Medulla oblongata (tissue), 1 donor: Measurements from ENCODE around the gene CD200.

ENCODE experiments used
- DNase-seq: peaks from one replicate; pipeline ENCODE4 v3.0.0-alpha.2; 2015; ENCODE audit errors: extremely low spot score

Gene CD200

DNA sequence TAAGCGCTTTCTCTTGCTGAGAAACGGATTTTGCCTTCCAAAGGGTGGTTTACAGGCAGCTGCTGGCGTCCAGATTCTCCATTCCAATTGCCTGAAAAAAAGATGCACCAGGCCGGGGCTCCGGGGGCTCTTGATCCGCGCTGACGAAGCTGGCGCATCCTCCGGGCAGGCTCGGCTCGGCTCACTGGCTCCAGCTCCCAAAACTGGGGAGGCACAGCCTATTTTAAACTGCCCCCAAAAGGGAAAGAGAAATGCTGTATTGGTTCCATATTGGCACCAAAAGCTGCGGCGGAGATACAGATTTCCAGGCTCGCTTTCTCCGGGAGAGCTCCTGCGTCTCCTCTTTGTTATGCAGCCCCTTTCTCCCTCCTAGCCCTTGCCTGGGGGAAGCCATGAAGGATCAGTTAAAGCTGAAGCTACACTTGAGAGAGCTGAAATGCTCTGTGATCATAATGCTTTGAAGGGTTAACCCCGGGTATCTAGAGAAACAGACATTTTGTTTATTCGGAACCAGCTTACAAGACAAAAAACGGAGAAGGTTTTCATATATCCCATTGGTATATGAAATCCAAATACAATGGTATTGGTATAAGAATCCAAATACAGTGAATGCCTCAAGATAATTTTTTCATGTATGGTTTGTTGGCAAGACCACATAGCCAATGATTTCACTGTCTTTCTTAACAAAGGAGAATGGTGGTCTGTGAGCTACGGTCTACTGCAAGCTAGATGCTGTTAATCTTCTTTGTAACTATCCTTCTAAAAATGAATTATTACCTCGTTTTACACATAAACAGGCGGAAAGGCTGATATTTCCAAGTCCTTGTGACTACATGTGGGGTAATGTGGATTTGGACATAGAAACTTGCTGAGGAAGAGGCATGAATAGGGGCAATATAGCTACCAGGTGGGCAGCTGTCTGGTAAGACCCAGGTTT is 693 bp downstream of the CD200 start:
- peak; percentile 71 for DNase-seq

DNA sequence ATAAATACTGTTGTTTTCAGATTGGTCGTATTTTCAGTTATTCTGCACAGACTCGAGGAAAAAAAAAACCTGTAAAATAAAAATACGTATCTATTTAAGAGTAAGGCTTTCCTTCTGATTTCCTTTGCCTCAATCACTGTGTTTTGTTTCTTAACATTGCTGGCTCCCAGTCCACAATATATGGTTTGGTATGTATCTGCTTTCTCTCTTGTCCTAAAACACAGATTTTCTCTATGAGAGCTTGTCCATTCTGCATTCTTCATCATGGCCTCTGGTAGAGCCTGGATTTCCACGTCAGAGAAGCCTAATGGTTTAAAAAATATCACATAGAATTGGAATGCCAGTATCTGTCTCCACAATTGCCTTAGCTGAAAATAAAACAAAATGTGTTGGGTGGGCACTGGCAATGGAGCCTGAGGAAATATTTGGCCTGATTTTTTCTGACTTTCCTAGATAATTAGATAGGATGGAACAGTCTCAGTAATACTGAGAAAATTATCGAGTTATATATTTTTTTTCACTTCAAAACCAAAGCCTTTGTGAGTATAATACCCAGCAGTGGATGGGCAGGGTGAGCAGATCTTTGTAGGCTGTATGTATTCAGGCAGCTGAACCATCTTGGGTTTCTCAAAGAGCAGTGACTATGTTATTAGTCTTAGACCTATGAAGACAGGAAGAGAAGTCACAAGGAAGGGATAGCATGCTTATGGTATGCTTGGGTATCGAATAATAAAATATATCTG is 1.9 kb downstream of the CD200 start:
- no peak for DNase-seq

DNA sequence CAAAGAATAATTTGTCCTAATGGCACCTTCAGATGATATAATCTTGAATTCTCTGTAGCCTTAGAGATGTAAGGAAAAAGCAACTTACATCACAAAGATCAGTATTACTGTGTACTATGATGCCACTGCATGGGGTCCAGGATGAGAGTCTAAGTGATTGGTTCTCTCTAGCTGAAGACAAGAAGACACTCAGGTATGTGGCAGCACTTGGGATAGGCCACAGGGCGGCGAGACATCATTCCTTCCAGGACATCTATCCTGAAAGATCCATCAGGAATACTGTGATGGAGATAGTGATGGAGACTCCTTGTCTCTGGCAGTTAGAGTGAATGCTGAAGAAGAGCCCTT is 2.5 kb downstream of the CD200 start:
- no peak for DNase-seq

DNA sequence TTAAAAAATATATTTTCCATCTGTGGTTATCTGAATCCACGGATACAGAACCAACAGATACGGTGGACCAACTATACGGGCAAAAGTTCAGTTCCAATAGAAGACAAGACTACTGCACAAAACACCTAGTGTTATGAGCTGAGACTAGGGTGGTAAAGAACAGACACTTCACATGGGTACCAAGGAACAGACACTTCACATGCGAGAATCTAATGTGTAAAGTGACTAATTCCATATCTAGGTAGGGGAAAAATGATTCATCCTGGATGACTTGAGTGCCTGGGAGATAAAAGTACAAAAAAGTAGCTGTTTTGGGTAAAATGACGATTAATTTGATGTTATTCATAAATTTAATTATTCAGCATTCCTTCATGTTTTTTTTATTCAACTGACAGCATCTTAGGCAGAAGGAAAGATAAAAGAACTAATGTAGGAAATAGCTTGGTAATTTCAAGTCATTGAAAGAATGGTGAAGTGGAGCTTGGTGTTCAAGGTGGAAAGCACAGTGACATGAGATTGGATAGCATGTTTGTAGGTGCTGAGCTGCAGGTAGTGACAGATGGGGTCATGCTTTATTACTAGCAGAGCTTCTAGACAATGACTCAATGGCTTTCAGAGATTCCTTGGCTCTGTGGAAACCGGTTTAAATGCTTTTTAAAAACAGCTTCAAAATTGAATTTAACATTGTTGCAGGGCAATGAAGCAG is 5.2 kb downstream of the CD200 start:
- DNase-seq = no peak

DNA sequence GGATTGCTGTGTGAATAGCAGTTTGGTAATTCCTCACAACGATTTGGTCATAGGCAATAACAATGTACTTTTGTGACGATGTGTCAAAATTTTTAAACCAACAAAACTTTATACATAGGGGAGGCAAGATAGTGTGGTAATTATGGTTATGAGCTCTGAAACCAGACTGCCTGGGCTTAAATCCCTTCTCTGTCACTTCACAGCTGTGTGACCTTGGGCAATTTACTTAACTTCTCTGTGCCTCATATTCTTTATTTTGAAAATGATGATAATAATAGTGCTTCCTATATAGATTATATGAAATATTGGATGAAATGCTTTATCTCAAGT is 5.7 kb downstream of the CD200 start:
- no peak for DNase-seq

DNA sequence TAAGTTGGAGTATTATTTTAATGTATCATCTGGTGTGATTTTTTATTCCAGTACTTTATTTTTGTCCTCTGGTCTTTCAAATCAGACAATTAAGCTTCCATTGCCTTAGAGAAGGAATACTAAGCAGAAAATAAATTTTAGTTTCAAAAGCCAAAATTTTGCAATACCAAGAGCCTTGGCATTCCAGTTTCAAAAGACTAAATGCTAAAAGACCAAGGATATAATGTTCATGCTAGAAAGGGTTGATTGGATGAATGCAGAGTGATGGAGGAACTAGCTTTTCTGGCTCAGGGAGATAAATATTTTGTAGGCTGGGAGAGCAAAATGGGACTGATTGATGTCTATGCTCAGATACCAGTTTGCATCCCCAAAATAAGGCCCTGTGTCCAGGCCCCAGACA is 6.2 kb downstream of the CD200 start:
- DNase-seq = no peak

DNA sequence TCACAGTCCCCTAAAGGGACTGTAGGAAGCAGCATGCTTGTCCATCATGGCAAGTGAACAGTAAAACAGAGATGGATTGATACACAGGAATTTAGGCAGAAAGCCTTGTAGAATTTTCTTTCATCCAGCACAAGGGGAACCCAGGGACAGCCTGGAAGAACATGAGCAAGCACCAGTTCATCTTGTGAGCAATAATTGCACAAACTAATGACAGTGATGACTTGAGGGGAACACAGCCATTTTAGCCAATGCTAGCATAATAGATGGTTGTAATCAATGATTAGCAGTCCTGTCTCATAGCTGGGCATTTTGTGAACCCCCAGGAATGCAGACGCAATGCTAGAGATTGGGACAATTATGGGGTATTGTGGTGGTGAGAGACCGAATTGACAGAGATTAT is 6.7 kb downstream of the CD200 start:
- no peak for DNase-seq

DNA sequence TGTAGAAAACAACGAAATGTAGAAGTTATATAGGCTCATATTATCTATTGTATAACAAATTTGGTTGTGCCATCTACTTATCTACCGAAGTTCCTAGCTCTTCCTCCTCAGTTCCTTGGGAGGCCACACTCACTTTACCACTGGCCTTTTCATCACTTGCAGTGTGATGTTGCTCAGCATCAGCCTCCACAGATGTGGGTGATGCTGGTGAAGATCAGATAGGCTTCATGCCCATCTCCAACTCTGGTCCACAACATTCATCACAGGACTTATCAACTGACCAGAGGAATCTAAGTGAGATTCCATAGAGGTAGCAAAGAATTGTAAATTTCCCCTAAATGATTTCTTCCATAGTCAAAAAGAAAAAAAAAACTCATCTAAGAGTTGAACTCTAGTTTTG is 8.4 kb downstream of the CD200 start:
- DNase-seq = no peak

DNA sequence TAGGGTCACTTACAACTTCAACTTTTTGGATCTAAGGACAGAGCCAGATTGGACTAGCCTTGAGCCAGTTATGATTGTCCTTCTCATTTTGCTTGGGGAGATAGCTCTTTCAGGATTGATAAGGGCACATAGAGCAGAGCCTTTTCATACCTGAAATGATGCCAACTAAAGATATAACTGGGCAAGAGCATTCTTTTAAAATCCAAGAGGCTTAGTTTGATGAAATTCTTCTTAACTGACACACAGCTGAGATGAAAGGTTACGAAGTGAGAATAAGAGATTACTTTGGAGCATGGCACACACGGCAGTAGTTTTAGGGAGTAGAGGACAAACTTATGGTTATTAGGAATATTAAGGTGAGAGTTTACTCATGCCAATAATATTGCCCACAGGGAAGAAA is 12.7 kb downstream of the CD200 start:
- no peak for DNase-seq

DNA sequence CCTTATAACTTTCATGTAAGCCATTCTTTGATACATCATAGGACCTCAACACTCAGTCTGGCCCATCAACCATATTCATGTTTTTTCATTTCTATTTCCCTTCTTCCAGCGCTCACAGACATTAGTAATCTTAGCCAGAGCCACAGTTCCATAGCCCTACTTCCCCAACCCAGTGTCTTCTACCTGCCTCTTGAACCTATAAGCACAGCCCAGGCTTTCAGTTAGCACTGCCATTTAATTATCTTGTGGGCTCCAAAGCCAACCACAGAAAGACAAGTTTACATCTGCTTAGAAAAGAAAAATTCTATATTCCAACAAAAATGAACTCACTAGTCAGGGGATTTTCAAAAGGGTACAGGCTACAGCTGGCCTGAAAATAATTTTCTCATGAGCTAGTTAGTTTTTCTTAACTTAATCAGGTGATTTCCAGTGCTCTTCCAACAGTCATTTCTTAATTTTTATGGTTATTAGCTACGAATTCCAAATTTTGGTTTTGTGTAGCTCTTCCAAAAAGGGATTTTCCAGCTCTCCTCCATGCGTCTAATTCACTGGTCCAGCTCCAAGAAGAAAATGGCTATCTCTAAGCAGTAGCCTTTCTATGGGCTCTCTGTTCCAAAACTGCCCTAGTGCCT is 13.7 kb downstream of the CD200 start:
- DNase-seq = no peak

DNA sequence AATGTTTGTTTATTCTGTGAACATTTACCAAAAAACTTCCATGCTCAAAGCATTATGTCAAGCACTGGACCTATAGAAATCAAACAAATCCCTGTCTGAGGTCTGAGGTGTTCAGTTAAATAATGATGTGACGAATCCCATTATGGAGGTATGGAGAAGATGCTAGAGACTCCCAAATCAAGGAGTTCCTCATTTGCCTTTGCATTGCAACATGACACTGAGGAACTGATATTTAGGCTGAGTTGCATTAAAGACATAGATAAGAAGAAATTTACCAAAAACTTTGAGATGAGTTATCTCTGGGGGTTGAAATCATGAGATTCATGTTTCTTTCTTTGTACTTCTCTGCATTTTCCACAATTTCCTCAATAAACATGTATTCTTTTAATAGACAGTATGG is 16.0 kb downstream of the CD200 start:
- no peak for DNase-seq

DNA sequence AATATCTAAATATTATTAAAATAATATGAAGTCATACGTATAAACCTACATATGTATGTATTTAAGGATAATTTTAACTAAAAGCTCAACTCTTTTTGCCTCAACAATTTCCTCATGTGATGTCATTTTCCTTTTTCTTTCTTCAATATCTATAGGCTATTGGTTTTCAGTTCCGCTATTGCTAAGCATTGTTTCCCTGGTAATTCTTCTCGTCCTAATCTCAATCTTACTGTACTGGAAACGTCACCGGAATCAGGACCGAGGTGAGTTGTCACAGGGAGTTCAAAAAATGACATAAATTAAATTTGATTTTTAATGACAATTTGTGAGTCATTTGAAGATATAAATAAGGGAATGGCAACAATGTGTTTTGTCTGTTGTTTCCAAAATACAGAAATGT is 16.6 kb downstream of the CD200 start:
- no peak for DNase-seq

DNA sequence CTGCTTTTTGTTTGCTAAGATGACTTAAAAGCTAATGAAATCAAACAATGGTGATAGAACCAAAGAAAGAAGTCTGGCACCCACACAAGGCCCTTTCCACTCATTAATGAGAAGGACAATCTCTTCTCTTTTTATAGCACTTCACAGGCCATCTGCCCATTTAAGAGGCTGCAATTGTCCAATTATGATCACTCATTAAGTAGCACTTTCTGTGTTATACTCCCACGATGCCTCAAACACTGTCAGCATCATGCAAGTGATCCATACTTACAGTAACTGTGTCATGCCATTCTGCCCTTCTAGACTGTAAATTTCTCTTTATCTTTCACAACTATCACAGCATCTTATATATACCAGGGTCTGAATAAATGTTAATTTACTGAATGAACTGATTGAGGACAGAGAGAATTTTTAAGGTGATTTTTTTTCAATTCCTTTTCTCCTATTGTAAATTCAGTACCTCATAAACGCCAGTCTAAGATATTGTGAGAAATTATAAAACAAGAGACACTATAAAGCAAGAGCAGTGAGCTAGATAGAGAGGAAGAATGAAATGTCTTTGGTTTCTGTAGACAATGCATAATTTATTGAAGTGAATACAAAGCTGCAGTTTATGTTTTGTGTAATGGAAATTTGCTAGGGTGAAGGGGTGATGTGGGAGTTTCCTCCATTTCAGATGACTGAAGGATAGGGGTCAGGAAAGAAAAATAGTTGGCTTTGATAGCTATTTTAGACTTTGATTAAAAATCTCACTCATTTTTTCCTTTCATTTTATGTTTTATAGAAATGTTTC is 17.3 kb downstream of the CD200 start:
- DNase-seq = peak; percentile 32

DNA sequence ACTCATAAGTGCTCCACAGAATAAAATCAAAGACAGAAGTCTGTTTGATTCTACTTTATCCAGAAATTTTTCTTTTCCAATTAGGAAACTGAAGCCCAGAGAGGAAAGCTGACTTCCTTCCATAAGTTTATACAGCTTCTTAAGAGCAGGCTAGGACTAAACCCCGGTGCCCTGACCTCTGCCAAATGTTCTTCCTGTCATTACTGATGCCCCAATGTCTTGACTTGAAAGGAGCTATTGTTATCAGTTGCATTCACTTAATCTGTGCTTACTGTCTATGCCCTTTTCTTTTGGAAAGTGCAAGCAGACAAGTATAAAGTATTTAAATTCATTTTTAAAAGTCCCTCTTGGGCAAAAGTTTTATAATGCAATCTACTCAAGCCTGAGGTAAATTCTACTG is 18.1 kb downstream of the CD200 start:
- peak; percentile 40 for DNase-seq

DNA sequence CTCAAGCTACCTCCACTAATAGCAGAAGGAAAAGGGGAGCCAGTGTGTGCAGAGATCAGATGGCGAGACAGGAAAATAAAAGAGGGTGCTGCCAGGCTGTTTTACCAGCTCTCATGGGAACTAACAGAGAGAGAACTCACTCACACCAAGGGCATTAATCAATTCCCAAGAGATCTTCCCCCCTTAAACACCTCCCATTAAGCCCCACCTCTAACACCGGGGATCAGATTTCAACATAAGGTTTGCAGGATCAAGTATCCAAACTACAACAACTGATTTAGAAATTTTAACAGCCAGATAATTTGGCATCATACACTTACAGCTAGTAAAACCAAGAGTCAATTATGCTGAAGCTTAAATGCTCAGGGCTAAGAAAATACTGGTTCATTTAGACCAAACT is 18.9 kb downstream of the CD200 start:
- no peak for DNase-seq

DNA sequence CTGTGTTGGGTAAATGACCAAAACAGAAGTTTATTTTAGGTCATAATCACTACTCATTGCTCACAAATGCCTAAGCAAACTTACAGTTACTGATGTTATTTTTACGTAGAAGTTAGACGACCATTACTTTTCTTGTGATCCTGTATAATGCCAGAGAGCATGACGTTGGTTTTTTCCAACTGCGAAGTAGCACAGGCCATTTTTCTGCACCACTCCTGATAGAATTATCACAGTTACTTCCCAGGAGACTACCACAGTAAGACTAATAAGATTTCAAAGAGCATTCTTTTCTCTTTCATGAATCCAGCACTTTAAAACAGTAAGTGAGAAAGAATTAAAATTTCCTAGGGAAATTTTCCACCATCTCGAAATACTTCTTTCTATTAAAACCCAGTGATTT is 19.8 kb downstream of the CD200 start:
- DNase-seq = no peak

DNA sequence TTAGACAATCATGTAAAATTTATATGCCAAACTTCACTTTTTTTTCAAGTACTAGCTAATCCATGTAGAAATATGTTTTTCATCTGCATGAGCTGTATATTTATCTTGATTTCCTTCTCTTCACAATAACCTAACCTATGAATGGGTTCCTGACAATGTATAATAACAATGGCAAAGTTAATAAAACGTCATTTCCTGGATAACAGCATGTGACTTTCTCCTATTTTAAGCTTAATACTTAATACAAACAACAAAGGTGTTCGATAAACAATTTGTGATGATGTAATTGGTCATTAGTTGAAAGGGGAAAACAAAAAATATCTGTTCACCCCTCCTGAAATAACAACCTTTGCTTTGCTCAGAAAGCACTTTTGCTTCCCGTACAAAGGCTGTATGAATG is 20.4 kb downstream of the CD200 start:
- DNase-seq = no peak

DNA sequence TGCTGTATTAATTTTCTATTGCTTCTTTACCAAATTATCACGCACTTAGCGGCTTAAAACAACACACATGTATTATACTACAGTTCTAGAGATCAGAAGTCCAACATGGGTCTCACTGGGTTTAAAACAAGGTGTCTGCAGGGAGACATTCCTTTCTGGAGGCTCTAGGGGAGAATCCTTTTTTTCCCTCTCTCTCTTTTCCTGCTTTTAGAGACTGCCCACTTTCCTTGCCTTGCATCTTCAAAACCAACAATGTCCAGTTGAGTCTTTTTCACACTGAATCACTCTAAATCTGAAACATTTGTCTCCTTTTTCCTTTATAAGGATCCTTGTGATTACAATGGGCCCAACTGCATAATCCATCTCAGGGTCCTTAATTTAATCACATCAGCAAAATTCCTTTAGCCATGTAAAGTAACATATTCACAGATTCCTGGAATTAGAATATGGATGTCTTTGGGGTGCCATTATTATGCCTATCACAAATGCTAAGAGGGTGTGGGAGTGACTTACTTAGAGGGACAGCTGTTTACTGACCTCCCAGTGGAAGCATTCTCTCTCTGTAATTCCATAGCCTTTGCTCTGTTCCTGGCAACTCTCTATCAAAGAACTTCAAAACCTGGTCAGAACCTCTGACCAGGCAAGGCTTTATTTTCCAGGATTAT is 21.8 kb downstream of the CD200 start:
- DNase-seq = no peak

DNA sequence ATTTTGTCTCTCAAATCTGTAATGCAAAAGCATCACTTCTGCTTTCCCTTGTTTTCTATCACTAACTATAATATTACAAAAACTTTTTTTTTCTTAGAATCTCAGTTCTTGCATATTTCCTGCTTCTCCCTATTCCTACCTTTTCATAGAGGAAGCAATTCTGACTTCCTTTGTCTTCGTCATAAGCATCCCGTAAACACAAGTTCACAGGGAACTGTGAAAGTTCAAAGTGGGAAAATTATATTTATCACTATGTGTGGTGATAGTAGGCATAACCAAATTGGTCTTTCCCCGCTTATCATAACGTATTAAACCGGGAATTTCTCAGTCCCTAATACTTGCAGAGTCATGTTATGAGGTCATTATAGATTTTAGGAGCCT is 22.3 kb downstream of the CD200 start:
- DNase-seq = no peak

DNA sequence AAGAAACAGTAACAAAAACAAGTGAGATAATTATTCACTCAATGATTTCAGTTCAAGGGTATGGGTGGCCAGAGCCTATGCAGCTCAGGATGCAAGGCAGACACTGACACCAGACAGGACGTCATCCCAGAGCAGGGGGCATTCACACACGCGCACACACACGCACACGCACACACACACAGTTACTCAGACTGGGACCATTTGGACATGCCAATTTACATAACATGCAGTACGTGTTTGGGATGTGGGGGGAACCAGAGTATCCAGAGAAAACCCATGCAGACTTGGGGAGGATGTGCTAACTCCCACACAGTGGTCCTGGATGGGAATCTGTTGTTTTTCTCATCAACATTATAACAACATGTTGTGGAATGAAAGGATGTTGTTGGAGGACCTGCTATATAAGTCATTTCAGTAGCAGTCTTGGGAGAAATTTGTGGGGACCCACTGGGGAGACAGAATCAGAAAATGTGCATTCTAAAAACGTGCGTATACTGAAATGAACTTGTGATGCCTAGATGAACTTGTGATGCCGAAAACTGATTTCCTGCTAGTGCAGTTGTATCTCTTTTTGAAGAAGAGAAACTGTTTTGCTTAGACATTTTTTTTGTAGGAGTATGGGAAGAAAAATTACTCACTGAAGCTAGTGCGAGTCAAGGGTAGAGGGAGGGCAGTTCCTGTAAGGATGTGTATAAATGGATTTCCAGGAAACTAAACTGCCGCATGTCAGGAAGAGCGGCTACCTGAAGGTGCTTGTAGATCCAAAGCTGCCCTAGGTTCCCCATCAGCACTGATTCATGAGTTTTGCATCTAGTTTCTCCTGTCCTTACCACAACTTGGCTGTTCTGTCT is 25.2 kb downstream of the CD200 start:
- DNase-seq = no peak
